Tibial artery (tissue), 4 donors: Measurements from ENCODE around the gene PKHD1.

Experiments
- DNase-seq, 2 donors: peaks; one replicate each; pipeline ENCODE4 v3.0.0-alpha.2; 2019
- H3K27ac ChIP-seq, 2 donors: fragments of 200-600 bp; sonication (generic) in 1 of 2; 1 replicate in 1 of 2; 2 replicates in 1 of 2; pipeline ENCODE4 v1.5.1; 2018 to 2019; ENCODE audit warnings: mild to moderate bottlenecking in 1 of 2
- H3K27me3 ChIP-seq, 2 donors: fragments of 200-600 bp; sonication (generic) in 1 of 2; one replicate each; pipeline versions ENCODE4 v1.5.1 to v1.6.0; 2016 to 2019
- H3K36me3 ChIP-seq, 3 donors: fragments of 200-600 bp; sonication (generic) in 2 of 3; one replicate each; pipeline ENCODE4 v1.5.1; 2016 to 2019; ENCODE audit warnings: mild to moderate bottlenecking in 2 of 3
- H3K4me1 ChIP-seq, 4 donors: fragments of 200-600 bp; sonication (generic) in 2 of 4; 1 replicate in 3 of 4; 2 replicates in 1 of 4; pipeline ENCODE4 v1.5.1; 2016 to 2019
- H3K4me3 ChIP-seq, 2 donors: fragments of 200-600 bp; sonication (generic) in 1 of 2; 1 replicate in 1 of 2; 2 replicates in 1 of 2; pipeline ENCODE4 v1.5.1; 2018 to 2019; ENCODE audit warnings: mild to moderate bottlenecking in 2 of 2
- H3K9me3 ChIP-seq, 3 donors: fragments of 200-600 bp; sonication (generic) in 1 of 3; one replicate each; pipeline ENCODE4 v1.5.1; 2016 to 2019
- intact Hi-C: fragments of 100-400 bp; cut with DNase I; formaldehyde crosslinking; loops from one replicate; pipeline ENCODE4 v1.15.0; 2023; ENCODE audit warnings: low total_unique reads
- TF ChIP-seq, protein P1 (sequence below), 2 experiments: fragments of 200-600 bp in 1 of 2; fragments of 450-650 bp in 1 of 2; IDR thresholded peaks; one replicate each; pipeline ENCODE4 v1.5.1; 2017 to 2019; ENCODE audit warnings: antibody characterized with exemption in 2 of 2, mild to moderate bottlenecking in 1 of 2, moderate library complexity in 1 of 2

The PKHD1 gene

DNA sequence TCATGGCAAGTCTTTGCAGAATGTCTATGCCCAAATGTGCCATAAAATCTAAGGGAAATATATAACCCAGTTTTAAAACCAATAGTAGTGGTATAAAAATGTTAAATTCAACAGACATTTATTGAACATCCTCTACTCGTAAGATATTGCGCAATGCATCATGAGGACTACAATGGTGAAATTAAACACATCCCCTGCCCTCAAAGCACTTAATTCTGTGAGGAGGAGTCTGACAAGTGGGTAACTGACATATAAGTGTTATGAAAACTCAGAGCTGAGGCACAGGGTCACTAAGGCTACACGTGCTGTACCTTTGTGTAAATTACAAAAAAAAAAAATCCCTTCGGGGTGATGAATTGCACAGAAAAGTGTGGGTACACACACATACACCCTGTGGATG is 6.2 kb downstream of the PKHD1 start:
- Histone ChIP-seq H3K27ac (no peak overlapping the region), H3K27me3 (peaks cover 0 to 3% of the 10 kb centered on the region in 2 donors), H3K9me3 (no peaks in the 10 kb centered on the region), H3K36me3 (no peaks in the 10 kb centered on the region), H3K4me1 (no peaks in the 10 kb centered on the region), H3K4me3 (no peak overlapping the region)
- TF ChIP-seq, protein P1, sequence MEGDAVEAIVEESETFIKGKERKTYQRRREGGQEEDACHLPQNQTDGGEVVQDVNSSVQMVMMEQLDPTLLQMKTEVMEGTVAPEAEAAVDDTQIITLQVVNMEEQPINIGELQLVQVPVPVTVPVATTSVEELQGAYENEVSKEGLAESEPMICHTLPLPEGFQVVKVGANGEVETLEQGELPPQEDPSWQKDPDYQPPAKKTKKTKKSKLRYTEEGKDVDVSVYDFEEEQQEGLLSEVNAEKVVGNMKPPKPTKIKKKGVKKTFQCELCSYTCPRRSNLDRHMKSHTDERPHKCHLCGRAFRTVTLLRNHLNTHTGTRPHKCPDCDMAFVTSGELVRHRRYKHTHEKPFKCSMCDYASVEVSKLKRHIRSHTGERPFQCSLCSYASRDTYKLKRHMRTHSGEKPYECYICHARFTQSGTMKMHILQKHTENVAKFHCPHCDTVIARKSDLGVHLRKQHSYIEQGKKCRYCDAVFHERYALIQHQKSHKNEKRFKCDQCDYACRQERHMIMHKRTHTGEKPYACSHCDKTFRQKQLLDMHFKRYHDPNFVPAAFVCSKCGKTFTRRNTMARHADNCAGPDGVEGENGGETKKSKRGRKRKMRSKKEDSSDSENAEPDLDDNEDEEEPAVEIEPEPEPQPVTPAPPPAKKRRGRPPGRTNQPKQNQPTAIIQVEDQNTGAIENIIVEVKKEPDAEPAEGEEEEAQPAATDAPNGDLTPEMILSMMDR (IDR thresholded peaks at IDR 0.05), result no peak
- intact Hi-C loops, result no loop called here
- no peak for DNase-seq

DNA sequence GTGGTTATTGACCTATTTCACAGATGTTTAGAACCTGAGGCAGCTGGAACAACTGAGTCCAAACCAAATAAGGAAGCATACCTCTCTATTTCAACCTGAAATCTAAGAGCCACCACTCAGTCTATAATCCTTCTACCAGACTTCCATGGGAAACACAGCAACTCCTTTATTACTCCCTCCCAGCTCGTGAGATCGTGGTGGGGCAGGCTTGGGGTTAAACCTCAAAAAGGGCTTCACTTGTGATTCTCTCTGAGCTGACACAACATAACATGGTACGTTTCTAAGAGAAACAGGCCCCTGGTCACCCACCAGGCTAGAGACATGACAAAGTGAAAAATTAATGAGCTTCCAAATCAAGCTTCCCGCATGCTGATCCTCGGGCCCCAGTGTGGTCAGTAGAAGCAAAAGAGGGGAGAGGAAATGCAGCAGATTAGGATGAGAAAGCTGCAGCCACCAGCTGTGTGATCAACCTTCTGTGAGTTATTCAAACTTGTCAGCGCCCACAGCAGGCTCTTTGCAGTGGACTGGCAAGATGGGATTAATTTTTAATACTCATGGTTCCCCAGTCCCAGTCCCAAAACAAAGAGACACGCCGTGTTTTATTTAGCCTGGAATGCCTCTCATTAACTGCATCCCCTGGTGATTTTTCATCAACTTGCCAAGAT is 9.3 kb downstream of the PKHD1 start:
- Histone ChIP-seq H3K4me3 (no peak overlapping the region), H3K9me3 (no peaks in the 10 kb centered on the region), H3K36me3 (no peaks in the 10 kb centered on the region), H3K4me1 (no peaks in the 10 kb centered on the region), H3K27ac (no peak overlapping the region), H3K27me3 (peaks cover 0 to 6% of the 10 kb centered on the region in 2 donors)
- intact Hi-C loops, result no loop called here
- TF ChIP-seq, protein P1 (IDR thresholded peaks at IDR 0.05), result no peak
- DNase-seq, result no peak

DNA sequence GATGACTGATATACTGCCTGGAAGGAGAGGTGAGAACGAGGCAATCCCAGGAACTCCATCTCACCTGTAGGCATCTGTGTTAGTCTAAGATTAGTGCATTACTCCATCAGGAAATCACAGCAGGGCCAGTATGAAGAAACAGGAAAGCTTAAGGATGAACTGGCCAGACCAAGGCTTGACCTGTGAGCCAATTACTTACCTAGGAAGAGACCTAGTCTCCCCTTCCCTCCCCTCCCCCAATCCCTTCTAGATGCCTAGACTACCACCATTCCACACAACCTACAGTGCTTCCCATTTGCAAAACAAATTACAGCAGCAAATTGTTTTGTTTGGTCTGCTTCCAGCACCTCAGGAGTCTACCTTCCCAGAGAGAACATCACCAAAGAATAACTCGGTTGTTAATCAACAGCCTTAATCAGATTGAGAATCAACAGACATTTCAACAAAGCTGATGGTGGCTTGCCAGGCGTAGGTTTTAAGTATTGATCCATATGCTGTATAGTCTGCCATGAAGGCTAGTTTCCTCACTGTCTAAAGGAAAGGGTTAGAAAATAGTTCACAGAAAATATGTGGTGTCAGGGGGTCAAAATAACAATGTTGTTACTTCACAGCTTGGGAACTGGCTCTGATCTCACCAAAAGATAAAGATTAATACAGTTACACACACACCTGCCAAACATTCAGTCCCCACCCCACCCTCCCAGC is 10.1 kb downstream of the PKHD1 start:
- no peak for DNase-seq
- H3K27me3 ChIP-seq, result peaks cover 0 to 6% of the 10 kb centered on the region in 2 donors
- H3K36me3 ChIP-seq, result no peaks in the 10 kb centered on the region
- no peaks in the 10 kb centered on the region for H3K9me3 ChIP-seq
- no peak overlapping the region for H3K27ac ChIP-seq
- no peak overlapping the region for H3K4me3 ChIP-seq
- TF ChIP-seq, protein P1 (IDR thresholded peaks at IDR 0.05), result no peak
- H3K4me1 ChIP-seq, result no peaks in the 10 kb centered on the region
- intact Hi-C loops, result no loop called here

DNA sequence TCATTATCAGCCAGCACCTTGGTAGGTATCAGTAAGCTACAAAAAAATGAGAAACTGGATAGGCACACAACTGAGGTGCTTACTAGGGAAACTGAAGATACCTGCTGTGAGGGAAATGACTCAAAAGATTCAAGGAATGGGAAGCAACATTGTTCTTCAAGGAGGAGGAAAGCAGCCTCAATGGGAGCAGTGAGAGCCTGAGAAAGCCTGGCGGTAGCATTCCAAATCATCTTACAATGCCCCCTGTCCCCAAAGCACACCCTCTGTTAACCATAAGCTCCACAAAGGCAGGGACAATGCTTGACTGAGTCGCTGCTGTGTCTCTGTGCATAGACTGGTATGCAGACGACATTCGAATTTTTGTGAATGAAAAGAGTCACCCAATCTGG is 10.6 kb downstream of the PKHD1 start:
- no peak overlapping the region for H3K27ac ChIP-seq
- H3K9me3 ChIP-seq, result no peaks in the 10 kb centered on the region
- H3K4me3 ChIP-seq, result no peak overlapping the region
- intact Hi-C loops, result no loop called here
- no peaks in the 10 kb centered on the region for H3K4me1 ChIP-seq
- H3K27me3 ChIP-seq, result peaks cover 0 to 6% of the 10 kb centered on the region in 2 donors
- no peak for DNase-seq
- TF ChIP-seq, protein P1 (IDR thresholded peaks at IDR 0.05), result no peak
- H3K36me3 ChIP-seq, result no peaks in the 10 kb centered on the region

DNA sequence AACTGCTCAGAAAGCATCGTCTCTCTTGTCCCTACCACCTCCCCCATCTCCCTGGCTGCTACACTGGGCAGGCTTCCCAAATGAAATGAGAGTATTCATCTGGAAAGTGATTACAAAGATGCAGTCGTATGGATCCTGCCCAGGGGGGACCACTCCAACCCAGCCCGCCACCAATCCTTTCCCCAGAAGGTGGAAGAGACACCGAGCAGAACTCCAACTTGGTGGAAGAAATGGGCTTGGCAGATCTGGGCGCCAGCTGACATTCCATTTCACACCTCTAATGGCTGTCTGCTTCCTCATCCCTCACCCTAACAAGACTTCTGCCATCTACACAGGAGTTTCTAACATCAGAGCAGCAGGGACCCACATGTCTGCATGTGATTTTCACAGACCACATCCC is 12.7 kb downstream of the PKHD1 start:
- H3K36me3 ChIP-seq, result no peaks in the 10 kb centered on the region
- H3K4me3 ChIP-seq, result no peak overlapping the region
- TF ChIP-seq, protein P1 (IDR thresholded peaks at IDR 0.05), result no peak
- H3K9me3 ChIP-seq, result no peaks in the 10 kb centered on the region
- H3K27ac ChIP-seq, result no peak overlapping the region
- H3K4me1 ChIP-seq, result no peaks in the 10 kb centered on the region
- intact Hi-C loops, result loop anchor here (1.0 kb wide), 1 partner anchor 32 kb away; no protein-coding TSS in a partner anchor
- peaks cover 0 to 6% of the 10 kb centered on the region in 2 donors for H3K27me3 ChIP-seq
- DNase-seq, result no peak
